Measurements from ENCODE around the gene CYREN. TPM values are rescaled to one million over a fixed set of nuclear protein-coding genes. Genes with fewer than 3 reads are reported as not detected.

CYREN gene
- total and polyA plus RNA-seq, 9 of the 15 experiments (the other 6 are each of a cell fraction or from before 2014, with no cell fraction given), result 13.9 to 108 (median 88.8) TPM

DNA sequence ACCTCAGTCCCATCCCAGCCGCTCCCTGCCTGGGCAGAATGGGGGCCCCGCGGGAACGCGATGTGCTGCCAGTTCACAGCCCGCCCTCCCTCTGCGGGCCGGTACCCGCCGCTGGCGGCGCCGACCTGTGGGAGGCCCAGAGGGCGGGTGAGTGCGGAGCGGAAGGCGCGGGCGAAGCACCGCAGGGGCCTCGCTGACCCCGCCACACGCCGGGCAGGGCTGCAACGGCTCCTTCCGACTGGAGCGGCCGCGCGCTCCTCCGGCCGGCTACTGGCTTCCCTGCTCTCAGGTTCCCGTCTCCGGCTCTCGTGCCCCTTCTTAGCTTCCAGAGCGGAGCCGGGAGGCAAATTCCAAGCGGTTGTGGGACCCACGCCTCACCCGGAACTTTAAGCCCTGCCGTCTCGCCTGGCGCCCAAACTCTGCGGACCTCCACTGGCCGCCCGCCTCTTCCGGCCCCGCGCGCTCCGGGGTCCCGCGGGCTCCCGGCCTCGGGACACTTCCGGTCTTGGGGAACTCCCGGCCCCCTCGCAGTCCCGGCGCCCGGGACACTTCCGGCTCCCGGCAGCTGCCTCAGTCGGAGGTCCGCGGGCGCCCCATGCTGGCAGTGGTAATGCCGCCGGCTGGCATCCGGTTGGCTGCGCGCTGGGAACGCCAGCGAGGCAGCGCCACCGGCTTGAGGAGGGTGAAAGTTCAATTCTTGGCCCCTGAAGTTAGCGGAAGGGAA lies at the start of gene CYREN (continued):
- TF ChIP-seq SP2 (IDR thresholded peaks at IDR 0.05; ENCODE audit: extremely low read depth, low read depth, low read length, poor library complexity, severe bottlenecking) (no peak), ARID3A (IDR thresholded peaks at IDR 0.05; ENCODE audit: borderline replicate concordance, low read depth, low read length) (0 out of 2 replicates have a peak, but pooled peaks have one; percentile 45), ZNF707 (CRISPR knock-in tag; conservative IDR thresholded peaks at IDR 0.05) (no peak), TFAP4 (CRISPR knock-in tag; IDR thresholded peaks at IDR 0.05; ENCODE audit: borderline replicate concordance) (peak; percentile 93), CHCHD3 (CRISPR knock-in tag; IDR thresholded peaks at IDR 0.05) (0 out of 2 replicates have a peak, but pooled peaks have one; percentile 64), ZBTB9 (CRISPR knock-in tag; IDR thresholded peaks at IDR 0.05) (peak; percentile 82; the same call in 1 of the 2 replicates), ZFP1 (CRISPR knock-in tag; IDR thresholded peaks at IDR 0.05) (peak; percentile 48; the same call in 1 of the 2 replicates), CEBPG (CRISPR knock-in tag; IDR thresholded peaks at IDR 0.05) (peak; percentile 51; the same call in 1 of the 2 replicates), CEBPG (tag; conservative IDR thresholded peaks at IDR 0.05 in 1 of 2, IDR thresholded peaks at IDR 0.05 in 1 of 2) (no peak), SIRT6 (IDR thresholded peaks at IDR 0.05; ENCODE audit: low read depth, low read length) (no peak), RBM17 (IDR thresholded peaks at IDR 0.05; ENCODE audit: borderline replicate concordance, low read depth, low read length) (no peak), PHB2 (IDR thresholded peaks at IDR 0.05; ENCODE audit: low read depth) (no peak), PTBP1 (IDR thresholded peaks at IDR 0.05; ENCODE audit: low read depth, low read length) (no peak), ZNF57 (CRISPR knock-in tag; IDR thresholded peaks at IDR 0.05) (peak; percentile 76; the same call in 1 of the 2 replicates), SRSF1 (IDR thresholded peaks at IDR 0.05; ENCODE audit: low read depth, low read length) (peak; percentile 92), ZNF717 (CRISPR knock-in tag; IDR thresholded peaks at IDR 0.05) (no peak), ZZZ3 (IDR thresholded peaks at IDR 0.05) (no peak), GTF2F1 (IDR thresholded peaks at IDR 0.05; ENCODE audit: low read depth, low read length) (peak; percentile 47; the same call in 1 of the 2 replicates), ZNF280B (CRISPR knock-in tag; IDR thresholded peaks at IDR 0.05) (no peak)
- TF ChIP-seq, protein P1, sequence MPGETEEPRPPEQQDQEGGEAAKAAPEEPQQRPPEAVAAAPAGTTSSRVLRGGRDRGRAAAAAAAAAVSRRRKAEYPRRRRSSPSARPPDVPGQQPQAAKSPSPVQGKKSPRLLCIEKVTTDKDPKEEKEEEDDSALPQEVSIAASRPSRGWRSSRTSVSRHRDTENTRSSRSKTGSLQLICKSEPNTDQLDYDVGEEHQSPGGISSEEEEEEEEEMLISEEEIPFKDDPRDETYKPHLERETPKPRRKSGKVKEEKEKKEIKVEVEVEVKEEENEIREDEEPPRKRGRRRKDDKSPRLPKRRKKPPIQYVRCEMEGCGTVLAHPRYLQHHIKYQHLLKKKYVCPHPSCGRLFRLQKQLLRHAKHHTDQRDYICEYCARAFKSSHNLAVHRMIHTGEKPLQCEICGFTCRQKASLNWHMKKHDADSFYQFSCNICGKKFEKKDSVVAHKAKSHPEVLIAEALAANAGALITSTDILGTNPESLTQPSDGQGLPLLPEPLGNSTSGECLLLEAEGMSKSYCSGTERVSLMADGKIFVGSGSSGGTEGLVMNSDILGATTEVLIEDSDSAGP (CRISPR knock-in tag; IDR thresholded peaks at IDR 0.05), result peak; percentile 39; the same call in 1 of the 2 replicates
